ENCODE results near the gene APCDD1L. TPM values are rescaled to one million over a fixed set of nuclear protein-coding genes. Genes with fewer than 3 reads are reported as not detected.
A peak's percentile ranks its signal among the peaks of the same experiment; 100 is the strongest.

The APCDD1L gene
- total RNA-seq, 4 donors from 2014 or later, result not detected

- Histone ChIP-seq H3K4me1 (no peaks in the 10 kb centered on the region), H3K27me3 (no peaks in the 10 kb centered on the region), H3K27ac (no peak overlapping the region), H3K36me3 (no peaks in the 10 kb centered on the region), H3K4me3 (no peak overlapping the region), H3K9me3 (no peaks in the 10 kb centered on the region)
- peak in 1 of 3 donors; percentile 9 for DNase-seq
- TF ChIP-seq POLR2A (IDR thresholded peaks at IDR 0.05) (no peak), CTCF (IDR thresholded peaks at IDR 0.05) (no peak)
Observed at GRCh38 chr20:58546756-58547622, 31.8 kb upstream of the APCDD1L start.

DNA sequence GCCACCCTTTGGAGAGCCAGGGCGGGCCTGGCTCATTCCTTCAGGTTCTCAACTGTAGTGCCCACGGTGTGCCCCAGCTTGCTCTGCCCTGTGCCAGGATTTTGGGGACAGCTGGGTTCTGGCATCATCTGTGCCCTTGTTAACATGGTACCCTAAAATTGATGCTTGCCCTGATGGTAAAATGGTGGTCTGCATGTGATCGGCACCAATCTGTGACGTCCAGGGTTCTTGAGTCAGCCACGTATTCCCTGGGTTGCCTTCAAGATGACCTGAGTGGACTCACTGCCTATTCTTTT lies 31.2 kb upstream of the APCDD1L start:
- peak in 1 of 3 donors; percentile 5 for DNase-seq
- no peak overlapping the region for H3K4me3 ChIP-seq
- H3K36me3 ChIP-seq, result no peaks in the 10 kb centered on the region
- H3K27ac ChIP-seq, result no peak overlapping the region
- H3K9me3 ChIP-seq, result no peaks in the 10 kb centered on the region
- no peaks in the 10 kb centered on the region for H3K27me3 ChIP-seq
- TF ChIP-seq POLR2A (IDR thresholded peaks at IDR 0.05), result no peak
- TF ChIP-seq CTCF (IDR thresholded peaks at IDR 0.05), result no peak
- no peaks in the 10 kb centered on the region for H3K4me1 ChIP-seq

DNA sequence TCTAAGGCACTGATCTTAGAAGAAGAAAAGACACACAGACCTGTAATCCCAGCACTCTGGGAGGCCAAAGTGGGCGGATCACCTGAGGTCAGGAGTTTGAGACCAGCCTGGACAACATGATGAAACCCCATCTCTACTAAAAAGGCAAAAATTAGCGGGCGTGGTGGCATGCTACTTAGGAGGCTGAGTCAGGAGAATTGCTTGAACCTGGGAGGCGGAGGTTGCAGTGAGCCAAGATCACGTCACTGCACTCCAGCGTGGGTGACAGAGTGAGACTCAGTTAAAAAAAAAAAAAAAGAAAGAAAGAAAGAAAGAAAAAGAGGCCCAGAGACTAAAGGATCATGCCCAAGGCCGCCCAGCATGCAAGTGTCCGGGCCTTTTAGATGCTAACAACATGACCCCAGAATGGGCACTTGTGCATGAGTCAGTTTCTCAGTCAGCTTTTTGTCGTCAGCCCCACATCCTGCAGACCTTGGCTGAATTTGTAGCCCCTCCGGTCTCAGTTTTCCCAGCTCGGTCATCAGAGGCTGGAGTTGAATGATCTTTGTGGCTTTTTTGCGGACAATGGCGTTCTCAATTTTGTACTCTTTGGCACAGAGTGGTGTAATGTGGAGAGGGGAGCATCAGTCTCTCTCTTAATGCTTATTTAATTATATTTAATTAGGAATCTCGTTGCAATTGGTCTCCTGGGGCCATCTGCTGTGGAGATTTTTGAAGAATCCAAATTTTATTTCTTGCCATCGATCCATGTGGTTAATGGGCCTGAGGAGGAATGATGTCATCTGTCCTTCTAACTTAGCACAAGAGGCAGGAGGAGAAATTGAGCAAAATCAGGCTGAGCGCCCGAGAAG lies 30.6 kb upstream of the APCDD1L start:
- no peaks in the 10 kb centered on the region for H3K36me3 ChIP-seq
- H3K27ac ChIP-seq, result no peak overlapping the region
- H3K4me3 ChIP-seq, result no peak overlapping the region
- no peaks in the 10 kb centered on the region for H3K27me3 ChIP-seq
- H3K4me1 ChIP-seq, result no peaks in the 10 kb centered on the region
- TF ChIP-seq POLR2A (IDR thresholded peaks at IDR 0.05) (no peak), CTCF (IDR thresholded peaks at IDR 0.05) (no peak)
- peak in 1 of 3 donors; percentile 9 for DNase-seq
- no peaks in the 10 kb centered on the region for H3K9me3 ChIP-seq

- Histone ChIP-seq H3K4me1 (no peaks in the 10 kb centered on the region), H3K27me3 (no peaks in the 10 kb centered on the region), H3K9me3 (no peaks in the 10 kb centered on the region), H3K36me3 (no peaks in the 10 kb centered on the region), H3K27ac (no peak overlapping the region), H3K4me3 (no peak overlapping the region)
- peak in 1 of 3 donors; percentile 6 for DNase-seq
- TF ChIP-seq POLR2A (IDR thresholded peaks at IDR 0.05) (no peak), CTCF (IDR thresholded peaks at IDR 0.05) (no peak)
Observed at GRCh38 chr20:58544891-58545290, 29.7 kb upstream of the APCDD1L start.

DNA sequence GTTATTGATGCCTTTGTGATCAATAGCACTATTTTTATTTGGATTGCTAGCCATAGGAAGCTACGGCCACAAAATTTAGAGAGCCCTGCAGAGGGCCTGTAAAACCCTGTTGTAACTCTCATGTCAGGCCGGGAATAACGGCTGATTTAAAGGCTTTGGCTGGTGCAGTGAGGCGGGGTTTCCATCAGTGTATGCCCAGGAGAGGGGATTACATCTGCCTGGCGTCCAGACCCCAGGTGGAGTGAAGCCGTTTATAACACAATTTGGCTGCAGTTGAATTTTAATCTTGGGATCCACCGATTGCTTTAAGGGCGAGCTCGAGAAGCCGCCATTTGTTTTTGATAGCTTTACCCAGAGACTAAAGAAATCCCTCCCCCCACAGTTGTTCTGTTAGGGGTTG lies 29.1 kb upstream of the APCDD1L start:
- H3K4me1 ChIP-seq, result no peaks in the 10 kb centered on the region
- no peak for DNase-seq
- H3K36me3 ChIP-seq, result no peaks in the 10 kb centered on the region
- H3K27me3 ChIP-seq, result no peaks in the 10 kb centered on the region
- H3K9me3 ChIP-seq, result no peaks in the 10 kb centered on the region
- TF ChIP-seq POLR2A (IDR thresholded peaks at IDR 0.05) (no peak), CTCF (IDR thresholded peaks at IDR 0.05) (no peak)
- H3K4me3 ChIP-seq, result no peak overlapping the region
- H3K27ac ChIP-seq, result no peak overlapping the region

All from Peyer's patch (tissue), 4 donors.